GM12865 (cell line): Measurements from ENCODE around the gene TIPARP.

ENCODE experiments used
- DNase-seq: peaks from one replicate; pipeline ENCODE4 v3.0.0; 2010; ENCODE audit warnings: low read depth
- H3K4me3 ChIP-seq: 2 replicates; pipeline ENCODE4 v1.5.1; 2011; ENCODE audit warnings: mild to moderate bottlenecking, low read depth, low read length, control low read depth
- CTCF ChIP-seq: IDR thresholded peaks from 2 replicates; pipeline ENCODE4 v1.5.1; 2011; ENCODE audit warnings: low read length, control low read depth, low read depth, inconsistent platforms; ENCODE audit not compliant: insufficient read depth; ENCODE audit errors: missing control alignments

TIPARP gene

GRCh38 chr3:156675830-156676767 lies 1.7 kb downstream of the TIPARP start:
- TF ChIP-seq CTCF, result no peak
- peak; percentile 43 for DNase-seq
- H3K4me3 ChIP-seq, result peak overlapping the region; percentile 95

GRCh38 chr3:156676768-156677479 lies 2.5 kb downstream of the TIPARP start:
- TF ChIP-seq CTCF, result no peak
- H3K4me3 ChIP-seq, result peak overlapping the region; percentile 95
- no peak for DNase-seq

GRCh38 chr3:156677536-156677935 lies 3.1 kb downstream of the TIPARP start:
- no peak for TF ChIP-seq CTCF
- H3K4me3 ChIP-seq, result peak overlapping the region; percentile 95; the same call in 1 of the 2 replicates

GRCh38 chr3:156678197-156678596 lies 3.8 kb downstream of the TIPARP start:
- peak overlapping the region; percentile 38 for H3K4me3 ChIP-seq
- peak; percentile 61 for DNase-seq
- no peak for TF ChIP-seq CTCF

More at GRCh38 chr3:156677536-156677935, 3.1 kb downstream of the TIPARP start:
- no peak for DNase-seq

- no peak for TF ChIP-seq CTCF
These were observed 6.0 kb downstream of the TIPARP start for GRCh38 chr3:156680243-156680914.

GRCh38 chr3:156681002-156681401 lies 6.6 kb downstream of the TIPARP start:
- peak overlapping the region; percentile 38 for H3K4me3 ChIP-seq
- peak; percentile 77 for DNase-seq
- no peak for TF ChIP-seq CTCF

More at GRCh38 chr3:156680243-156680914, 6.0 kb downstream of the TIPARP start:
- H3K4me3 ChIP-seq, result peak overlapping the region; percentile 38; the same call in 1 of the 2 replicates
- no peak for DNase-seq
